Measurements from ENCODE around the gene AFAP1.

GRCh38 chr4:7810783-7811535 lies 128.7 kb downstream of the AFAP1 start:
- TF ChIP-seq CTCF (IDR thresholded peaks at IDR 0.05) (no peak), ZFX (IDR thresholded peaks at IDR 0.05; ENCODE audit: borderline replicate concordance) (no peak)
